ENCODE measurements around the gene MRFAP1L1. TPM values are rescaled to one million over a fixed set of nuclear protein-coding genes. Genes with fewer than 3 reads are reported as not detected.

The MRFAP1L1 gene
- total and polyA plus RNA-seq, 9 of the 15 experiments (the other 6 are each of a cell fraction or from before 2014, with no cell fraction given): 37.6 to 111 (median 83.8) TPM

DNA sequence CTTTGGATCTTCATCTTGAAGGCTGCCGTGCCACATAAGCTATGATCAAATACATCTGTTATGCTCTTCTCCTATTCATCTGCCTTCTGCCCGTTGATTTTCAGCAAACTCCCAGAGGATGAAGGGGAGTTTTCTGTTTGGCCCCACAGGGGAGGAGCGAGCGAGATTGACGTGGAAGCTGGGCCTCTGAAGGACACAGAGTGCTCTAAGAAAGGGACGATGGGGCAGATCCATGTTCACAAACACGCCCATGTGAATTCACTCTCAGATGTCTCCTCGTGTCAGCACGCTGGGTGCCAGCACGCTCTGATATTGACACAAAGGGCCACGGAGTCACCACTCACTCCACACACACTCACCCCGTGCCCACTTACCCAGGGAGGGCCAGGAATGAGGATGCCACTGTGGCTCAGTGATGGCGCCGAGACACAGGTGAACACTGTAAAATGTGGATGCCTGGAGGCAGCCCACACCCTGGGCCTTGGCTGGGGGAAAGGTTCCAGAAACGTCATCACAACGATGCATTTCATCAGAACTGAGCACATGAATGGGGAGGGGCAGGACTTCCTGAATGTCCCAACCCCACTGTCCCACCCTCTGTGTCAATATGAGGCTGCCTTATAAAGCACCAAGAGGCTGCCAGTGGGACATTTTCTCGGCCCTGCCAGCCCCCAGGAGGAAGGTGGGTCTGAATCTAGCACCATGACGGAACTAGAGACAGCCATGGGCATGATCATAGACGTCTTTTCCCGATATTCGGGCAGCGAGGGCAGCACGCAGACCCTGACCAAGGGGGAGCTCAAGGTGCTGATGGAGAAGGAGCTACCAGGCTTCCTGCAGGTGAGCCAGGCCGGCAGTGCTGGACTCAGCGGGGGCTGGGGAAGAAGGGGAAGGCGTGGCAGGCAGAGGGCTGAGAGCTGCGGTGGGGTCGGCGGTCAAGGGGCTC, 16.2 kb downstream of the MRFAP1L1 start, which contains the start of gene S100P:
Gene S100P (plus strand): TSS at position 648 of the 946 bp plus-strand sequence. CDS start 55 bp downstream, at position 703.
- no peak for FAIRE-seq
- H3K27ac ChIP-seq (ENCODE audit: extremely low read depth, low read depth, low read length): peak within 1 kb of the TSS; percentile 45; the same call in 2 of the 3 replicates
- peak within 1 kb of the TSS; percentile 30; the same call in 1 of the 2 replicates for H3K4me3 ChIP-seq
- CTCF ChIA-PET (ENCODE audit: low intra/inter-chr PET ratio): no interaction called here
- peak; percentile 63 for ATAC-seq
- no peaks in the 10 kb centered on the region for H3K36me3 ChIP-seq (ENCODE audit: control insufficient read depth, insufficient read depth, low read length)
- no peaks in the 10 kb centered on the region for H4K20me1 ChIP-seq (replicated peaks; ENCODE audit: control insufficient read depth, insufficient read depth, low read length)
- no peaks in the 10 kb centered on the region for H3K27me3 ChIP-seq (ENCODE audit: control insufficient read depth in 2 of 2, insufficient read depth in 2 of 2, low read length in 2 of 2)
- POLR2A ChIA-PET: interaction anchor here (0.5 to 5.8 kb wide), 14 partner anchors 10 to 349 kb away, joined by 3 to 38 read pairs (median 3); partner anchors contain the start of gene MRFAP1L1
- peaks cover 58 to 60% of the 10 kb centered on the region in 2 experiments for H3K4me1 ChIP-seq (replicated peaks in 1 of 2; ENCODE audit: control insufficient read depth in 2 of 2, insufficient read depth in 2 of 2, low read length in 2 of 2)
- TSS peak; percentile 84 for BruUV-seq (replicated peaks)
- in situ Hi-C loops (cut with MboI): no loop called here
- DNase-seq (ENCODE audit: extremely low read depth in 1 of 4, low spot score in 3 of 4): peak in 1 of 4 experiments; percentile 40
- no peaks in the 10 kb centered on the region for H3K9me3 ChIP-seq (replicated peaks; ENCODE audit: control insufficient read depth, insufficient read depth, low read depth, low read length)
- H2AFZ ChIP-seq (ENCODE audit: low read depth, low read length): peak within 1 kb of the TSS; percentile 35
- H3K4me2 ChIP-seq (ENCODE audit: insufficient read depth, low read length): peak within 1 kb of the TSS; percentile 61
- peak within 1 kb of the TSS; percentile 5 to 83; a peak in 3 of 4 replicates for H3K9ac ChIP-seq (ENCODE audit: insufficient read depth in 1 of 2, low read depth in 2 of 2, low read length in 2 of 2)
- intact Hi-C loops (cut with micrococcal nuclease): no loop called here
- H3K79me2 ChIP-seq (ENCODE audit: control insufficient read depth, insufficient read depth, low read length): no peaks in the 10 kb centered on the region
- WGBS (ENCODE audit: insufficient coverage, low coverage, missing lambda C conversion rate): 43% methylated on average over 26 of the region's 29 CpGs
- no peaks in the 10 kb centered on the region for H3K9me1 ChIP-seq (ENCODE audit: control insufficient read depth, insufficient read depth, low read length)
- TF ChIP-seq CTBP1 (IDR thresholded peaks at IDR 0.05; ENCODE audit: borderline replicate concordance): peak; percentile 56; the same call in 1 of the 2 replicates
- TF ChIP-seq DNMT1 (IDR thresholded peaks at IDR 0.05): no peak
- no peak for TF ChIP-seq E2F5 (CRISPR knock-in tag; IDR thresholded peaks at IDR 0.05)
- no peak for TF ChIP-seq TAF7 (tag; IDR thresholded peaks at IDR 0.05)
- TF ChIP-seq, protein P1, sequence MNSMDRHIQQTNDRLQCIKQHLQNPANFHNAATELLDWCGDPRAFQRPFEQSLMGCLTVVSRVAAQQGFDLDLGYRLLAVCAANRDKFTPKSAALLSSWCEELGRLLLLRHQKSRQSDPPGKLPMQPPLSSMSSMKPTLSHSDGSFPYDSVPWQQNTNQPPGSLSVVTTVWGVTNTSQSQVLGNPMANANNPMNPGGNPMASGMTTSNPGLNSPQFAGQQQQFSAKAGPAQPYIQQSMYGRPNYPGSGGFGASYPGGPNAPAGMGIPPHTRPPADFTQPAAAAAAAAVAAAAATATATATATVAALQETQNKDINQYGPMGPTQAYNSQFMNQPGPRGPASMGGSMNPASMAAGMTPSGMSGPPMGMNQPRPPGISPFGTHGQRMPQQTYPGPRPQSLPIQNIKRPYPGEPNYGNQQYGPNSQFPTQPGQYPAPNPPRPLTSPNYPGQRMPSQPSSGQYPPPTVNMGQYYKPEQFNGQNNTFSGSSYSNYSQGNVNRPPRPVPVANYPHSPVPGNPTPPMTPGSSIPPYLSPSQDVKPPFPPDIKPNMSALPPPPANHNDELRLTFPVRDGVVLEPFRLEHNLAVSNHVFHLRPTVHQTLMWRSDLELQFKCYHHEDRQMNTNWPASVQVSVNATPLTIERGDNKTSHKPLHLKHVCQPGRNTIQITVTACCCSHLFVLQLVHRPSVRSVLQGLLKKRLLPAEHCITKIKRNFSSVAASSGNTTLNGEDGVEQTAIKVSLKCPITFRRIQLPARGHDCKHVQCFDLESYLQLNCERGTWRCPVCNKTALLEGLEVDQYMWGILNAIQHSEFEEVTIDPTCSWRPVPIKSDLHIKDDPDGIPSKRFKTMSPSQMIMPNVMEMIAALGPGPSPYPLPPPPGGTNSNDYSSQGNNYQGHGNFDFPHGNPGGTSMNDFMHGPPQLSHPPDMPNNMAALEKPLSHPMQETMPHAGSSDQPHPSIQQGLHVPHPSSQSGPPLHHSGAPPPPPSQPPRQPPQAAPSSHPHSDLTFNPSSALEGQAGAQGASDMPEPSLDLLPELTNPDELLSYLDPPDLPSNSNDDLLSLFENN (IDR thresholded peaks at IDR 0.05; ENCODE audit: low read depth in 2 of 2, low read length in 2 of 2): 0 out of 4 replicates have a peak, but pooled peaks of 1 of the 2 experiments have one; percentile 15
- TF ChIP-seq, protein P2, sequence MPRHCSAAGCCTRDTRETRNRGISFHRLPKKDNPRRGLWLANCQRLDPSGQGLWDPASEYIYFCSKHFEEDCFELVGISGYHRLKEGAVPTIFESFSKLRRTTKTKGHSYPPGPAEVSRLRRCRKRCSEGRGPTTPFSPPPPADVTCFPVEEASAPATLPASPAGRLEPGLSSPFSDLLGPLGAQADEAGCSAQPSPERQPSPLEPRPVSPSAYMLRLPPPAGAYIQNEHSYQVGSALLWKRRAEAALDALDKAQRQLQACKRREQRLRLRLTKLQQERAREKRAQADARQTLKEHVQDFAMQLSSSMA (CRISPR knock-in tag; IDR thresholded peaks at IDR 0.05): 0 out of 2 replicates have a peak, but pooled peaks have one; percentile 31
- TF ChIP-seq, protein P3, sequence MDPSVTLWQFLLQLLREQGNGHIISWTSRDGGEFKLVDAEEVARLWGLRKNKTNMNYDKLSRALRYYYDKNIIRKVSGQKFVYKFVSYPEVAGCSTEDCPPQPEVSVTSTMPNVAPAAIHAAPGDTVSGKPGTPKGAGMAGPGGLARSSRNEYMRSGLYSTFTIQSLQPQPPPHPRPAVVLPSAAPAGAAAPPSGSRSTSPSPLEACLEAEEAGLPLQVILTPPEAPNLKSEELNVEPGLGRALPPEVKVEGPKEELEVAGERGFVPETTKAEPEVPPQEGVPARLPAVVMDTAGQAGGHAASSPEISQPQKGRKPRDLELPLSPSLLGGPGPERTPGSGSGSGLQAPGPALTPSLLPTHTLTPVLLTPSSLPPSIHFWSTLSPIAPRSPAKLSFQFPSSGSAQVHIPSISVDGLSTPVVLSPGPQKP (CRISPR knock-in tag; IDR thresholded peaks at IDR 0.05): no peak
- TF ChIP-seq NR2C2 (CRISPR knock-in tag; IDR thresholded peaks at IDR 0.05): no peak
- TF ChIP-seq NR2C2 (tag; IDR thresholded peaks at IDR 0.05): peak; percentile 36; the same call in 1 of the 2 replicates
- no peak for TF ChIP-seq ZNF140 (CRISPR knock-in tag; IDR thresholded peaks at IDR 0.05)
- no peak for TF ChIP-seq NFE2 (IDR thresholded peaks at IDR 0.05; ENCODE audit: low read depth)
- no peak for TF ChIP-seq PCBP1 (IDR thresholded peaks at IDR 0.05; ENCODE audit: low read depth, low read length, poor library complexity, severe bottlenecking)
- no peak for TF ChIP-seq NFIX (CRISPR knock-in tag; IDR thresholded peaks at IDR 0.05; ENCODE audit: low read depth)
- TF ChIP-seq ZFX (CRISPR knock-in tag; IDR thresholded peaks at IDR 0.05): peak; percentile 6; the same call in 1 of the 2 replicates
- peak; percentile 78 for TF ChIP-seq EP400 (IDR thresholded peaks at IDR 0.05)
